ENCODE data around the gene MALSU1. TPM values are rescaled to one million over a fixed set of nuclear protein-coding genes. Genes with fewer than 3 reads are reported as not detected.

The MALSU1 gene
- total RNA-seq, 4 donors from 2014 or later, result 83.8 to 112 (median 109) TPM

DNA sequence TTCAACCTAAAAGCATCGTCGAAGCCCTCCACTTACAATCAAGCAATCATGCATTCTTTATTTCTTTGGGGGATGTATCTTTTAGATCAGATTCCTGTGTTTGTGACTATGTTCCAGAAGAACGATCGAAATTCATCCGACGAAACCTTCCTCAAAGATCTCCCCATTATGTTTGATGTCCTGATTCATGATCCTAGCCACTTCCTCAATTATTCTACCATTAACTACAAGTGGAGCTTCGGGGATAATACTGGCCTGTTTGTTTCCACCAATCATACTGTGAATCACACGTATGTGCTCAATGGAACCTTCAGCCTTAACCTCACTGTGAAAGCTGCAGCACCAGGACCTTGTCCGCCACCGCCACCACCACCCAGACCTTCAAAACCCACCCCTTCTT is 38.8 kb upstream of the MALSU1 start:
- in situ Hi-C loops (cut with MboI; ENCODE audit: low sequenced_read_pairs in 4 of 4), result loop anchor here in 3 of 4 donors (10.0 to 25.0 kb wide), 3 partner anchors 76 to 452 kb away; partner anchors contain the start of genes STK31 (in 3 of the 3) and NUP42 (in 1 of the 3)
- TF ChIP-seq, protein P1, sequence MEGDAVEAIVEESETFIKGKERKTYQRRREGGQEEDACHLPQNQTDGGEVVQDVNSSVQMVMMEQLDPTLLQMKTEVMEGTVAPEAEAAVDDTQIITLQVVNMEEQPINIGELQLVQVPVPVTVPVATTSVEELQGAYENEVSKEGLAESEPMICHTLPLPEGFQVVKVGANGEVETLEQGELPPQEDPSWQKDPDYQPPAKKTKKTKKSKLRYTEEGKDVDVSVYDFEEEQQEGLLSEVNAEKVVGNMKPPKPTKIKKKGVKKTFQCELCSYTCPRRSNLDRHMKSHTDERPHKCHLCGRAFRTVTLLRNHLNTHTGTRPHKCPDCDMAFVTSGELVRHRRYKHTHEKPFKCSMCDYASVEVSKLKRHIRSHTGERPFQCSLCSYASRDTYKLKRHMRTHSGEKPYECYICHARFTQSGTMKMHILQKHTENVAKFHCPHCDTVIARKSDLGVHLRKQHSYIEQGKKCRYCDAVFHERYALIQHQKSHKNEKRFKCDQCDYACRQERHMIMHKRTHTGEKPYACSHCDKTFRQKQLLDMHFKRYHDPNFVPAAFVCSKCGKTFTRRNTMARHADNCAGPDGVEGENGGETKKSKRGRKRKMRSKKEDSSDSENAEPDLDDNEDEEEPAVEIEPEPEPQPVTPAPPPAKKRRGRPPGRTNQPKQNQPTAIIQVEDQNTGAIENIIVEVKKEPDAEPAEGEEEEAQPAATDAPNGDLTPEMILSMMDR (IDR thresholded peaks at IDR 0.05 in 4 of 5, conservative IDR thresholded peaks at IDR 0.05 in 1 of 5), result no peak
- no peak for TF ChIP-seq POLR2A (IDR thresholded peaks at IDR 0.05)
- no peaks in the 10 kb centered on the region for H3K36me3 ChIP-seq
- H3K4me3 ChIP-seq, result no peak overlapping the region
- H3K4me1 ChIP-seq, result no peaks in the 10 kb centered on the region
- H3K27me3 ChIP-seq, result no peaks in the 10 kb centered on the region
- DNase-seq (no peak), ATAC-seq (no peak)
- intact Hi-C loops (cut with DNase I; ENCODE audit: low total_unique reads), result loop anchor here (5.0 kb wide), 1 partner anchor 78 kb away; the partner anchor contains the start of gene NUP42
- H3K9me3 ChIP-seq, result no peaks in the 10 kb centered on the region
- H3K27ac ChIP-seq, result no peak overlapping the region

DNA sequence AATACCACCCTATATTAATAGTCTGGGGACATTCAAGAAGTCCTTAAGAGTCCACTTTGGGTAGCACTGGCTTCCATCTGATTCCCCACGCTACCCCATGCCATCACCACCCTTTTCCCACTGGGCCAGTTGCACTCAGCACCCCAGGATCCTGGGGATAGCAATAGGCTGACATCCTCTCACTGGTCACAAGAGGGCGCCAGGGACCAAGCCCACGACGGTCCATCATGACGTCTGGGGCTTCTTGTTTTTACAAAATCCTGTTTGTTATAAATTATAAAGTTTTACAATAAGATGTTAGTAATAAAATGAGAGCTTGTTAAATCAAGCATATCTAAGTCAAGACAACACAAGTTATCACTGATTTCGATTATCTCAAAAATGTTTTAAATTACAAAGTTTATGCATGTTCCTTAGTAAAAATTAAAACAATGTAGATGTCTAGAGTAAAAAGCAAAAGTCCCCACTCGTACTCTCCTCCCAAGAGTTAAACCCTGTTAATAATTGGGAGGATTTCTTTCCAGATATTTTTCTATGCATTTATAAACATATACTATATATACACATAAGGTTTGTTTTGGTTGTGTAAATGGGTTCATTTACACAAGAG is 37.2 kb upstream of the MALSU1 start:
- intact Hi-C loops (cut with DNase I; ENCODE audit: low total_unique reads), result loop anchor here (5.0 kb wide), 1 partner anchor 80 kb away; the partner anchor contains the start of gene NUP42
- H3K27ac ChIP-seq, result no peak overlapping the region
- H3K4me3 ChIP-seq, result no peak overlapping the region
- no peaks in the 10 kb centered on the region for H3K4me1 ChIP-seq
- H3K27me3 ChIP-seq, result no peaks in the 10 kb centered on the region
- DNase-seq (peak in 1 of 2 donors; percentile 13), ATAC-seq (peak in 1 of 2 donors; percentile 78)
- TF ChIP-seq POLR2A (IDR thresholded peaks at IDR 0.05), result no peak
- TF ChIP-seq, protein P1 (IDR thresholded peaks at IDR 0.05 in 4 of 5, conservative IDR thresholded peaks at IDR 0.05 in 1 of 5), result peak; percentile 43 to 76 (median 49)
- in situ Hi-C loops (cut with MboI; ENCODE audit: low sequenced_read_pairs in 4 of 4), result loop anchor here in 3 of 4 donors (10.0 to 25.0 kb wide), 3 partner anchors 77 to 450 kb away; partner anchors contain the start of genes STK31 (in 3 of the 3) and NUP42 (in 1 of the 3)
- no peaks in the 10 kb centered on the region for H3K9me3 ChIP-seq
- H3K36me3 ChIP-seq, result no peaks in the 10 kb centered on the region

DNA sequence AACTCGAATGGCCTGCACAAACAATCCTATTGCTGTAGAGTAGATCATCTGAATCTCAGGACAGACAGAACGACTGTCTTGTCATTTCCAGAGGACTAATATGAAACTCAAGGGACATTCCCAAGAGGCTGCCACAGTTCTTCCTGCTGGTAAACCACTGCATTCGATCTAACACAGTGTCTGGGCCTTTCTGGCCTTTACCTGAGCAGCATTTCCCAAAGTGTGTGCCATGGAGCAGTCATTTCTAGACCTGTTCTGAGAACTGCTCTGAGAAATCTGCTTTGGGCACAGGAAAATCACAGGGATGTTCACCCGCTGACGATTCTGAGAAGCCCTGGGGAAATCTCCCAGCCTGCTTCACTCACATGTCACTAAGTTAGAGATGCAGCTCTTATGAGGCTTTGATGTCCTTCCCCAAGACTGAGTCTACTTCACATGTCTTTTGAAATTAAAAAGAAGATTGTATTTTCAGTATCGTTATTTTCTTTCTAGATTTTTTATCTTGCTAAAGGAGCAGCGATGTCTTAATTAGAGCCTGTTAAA is 34.2 kb upstream of the MALSU1 start:
- DNase-seq, result no peak
- H3K9me3 ChIP-seq, result no peaks in the 10 kb centered on the region
- in situ Hi-C loops (cut with MboI; ENCODE audit: low sequenced_read_pairs in 4 of 4) (loop anchor here in 3 of 4 donors (10.0 to 25.0 kb wide), 3 partner anchors 80 to 447 kb away; partner anchors contain the start of genes STK31 (in 3 of the 3) and NUP42 (in 1 of the 3)), intact Hi-C loops (cut with DNase I; ENCODE audit: low total_unique reads) (loop anchor here (5.0 kb wide), 1 partner anchor 83 kb away; the partner anchor contains the start of gene NUP42)
- no peak overlapping the region for H3K27ac ChIP-seq
- no peaks in the 10 kb centered on the region for H3K36me3 ChIP-seq
- no peaks in the 10 kb centered on the region for H3K27me3 ChIP-seq
- ATAC-seq, result no peak
- H3K4me3 ChIP-seq, result no peak overlapping the region
- TF ChIP-seq, protein P1 (IDR thresholded peaks at IDR 0.05 in 4 of 5, conservative IDR thresholded peaks at IDR 0.05 in 1 of 5), result no peak
- TF ChIP-seq POLR2A (IDR thresholded peaks at IDR 0.05), result no peak
- no peaks in the 10 kb centered on the region for H3K4me1 ChIP-seq

DNA sequence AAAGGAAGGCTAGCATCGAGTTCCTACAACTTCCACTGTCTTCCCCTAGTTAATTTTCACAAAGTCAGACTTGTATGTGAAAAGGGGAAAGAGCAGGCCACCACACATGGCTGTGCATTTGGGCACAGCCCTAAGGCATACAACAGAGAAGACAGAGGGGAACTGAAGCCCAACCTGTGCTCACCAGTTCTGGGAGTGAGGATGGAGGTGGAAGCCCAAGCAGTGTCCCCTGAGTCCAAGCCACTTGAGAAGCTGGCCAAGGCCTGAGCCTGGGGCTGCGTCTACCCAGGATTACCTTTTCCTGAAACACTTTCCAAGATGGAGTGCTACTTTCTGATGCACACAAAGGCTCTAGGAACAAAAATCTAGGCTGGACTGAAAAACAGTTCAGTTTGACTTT is 32.2 kb upstream of the MALSU1 start:
- H3K36me3 ChIP-seq, result no peaks in the 10 kb centered on the region
- in situ Hi-C loops (cut with MboI; ENCODE audit: low sequenced_read_pairs in 4 of 4), result loop anchor here in 3 of 4 donors (10.0 to 25.0 kb wide), 3 partner anchors 82 to 445 kb away; partner anchors contain the start of genes STK31 (in 3 of the 3) and NUP42 (in 1 of the 3)
- intact Hi-C loops (cut with DNase I; ENCODE audit: low total_unique reads), result no loop called here

More for the DNA sequence above, 32.2 kb upstream of the MALSU1 start:
- ATAC-seq, result no peak
- Histone ChIP-seq H3K9me3 (no peaks in the 10 kb centered on the region), H3K4me1 (no peaks in the 10 kb centered on the region), H3K27ac (no peak overlapping the region), H3K4me3 (no peak overlapping the region), H3K27me3 (no peaks in the 10 kb centered on the region)
- no peak for DNase-seq
- TF ChIP-seq, protein P1 (IDR thresholded peaks at IDR 0.05 in 4 of 5, conservative IDR thresholded peaks at IDR 0.05 in 1 of 5), result no peak
- TF ChIP-seq POLR2A (IDR thresholded peaks at IDR 0.05), result no peak
